ENCODE results near the gene RTP4. TPM values are rescaled to one million over a fixed set of nuclear protein-coding genes. Genes with fewer than 3 reads are reported as not detected.
"Not testable (repeated sequence)": the region's sequence is repeated elsewhere in the genome, so short reads cannot be mapped to it uniquely, and the experiment has no call there.

RTP4 gene
- total RNA-seq, 2 donors from 2014 or later, result 0.63 TPM; not detected in 1

- Histone ChIP-seq H3K9me3 (no peaks in the 10 kb centered on the region), H3K4me3 (no peak overlapping the region), H3K36me3 (no peaks in the 10 kb centered on the region), H3K27me3 (replicated peaks; ENCODE audit: insufficient read depth) (no peaks in the 10 kb centered on the region), H3K27ac (no peak overlapping the region), H3K4me1 (ENCODE audit: control insufficient read depth in 1 of 2, low read depth in 2 of 2) (peaks cover 0 to 23% of the 10 kb centered on the region in 2 donors)
- DNase-seq (ENCODE audit: low spot score), result no peak
- no peak for ATAC-seq (ENCODE audit: insufficient number of reproducible peaks, low FRiP score, low read depth)
- no peak for TF ChIP-seq CTCF (IDR thresholded peaks at IDR 0.05)
Observed at GRCh38 chr3:187401856-187402255, 33.7 kb downstream of the RTP4 start.

GRCh38 chr3:187403768-187404288 lies 35.6 kb downstream of the RTP4 start:
- ATAC-seq (ENCODE audit: insufficient number of reproducible peaks, low FRiP score, low read depth) (peak; percentile 78), DNase-seq (ENCODE audit: low spot score) (peak; percentile 4)
- Histone ChIP-seq H3K4me3 (no peak overlapping the region), H3K27me3 (replicated peaks; ENCODE audit: insufficient read depth) (no peaks in the 10 kb centered on the region), H3K27ac (peak overlapping the region; percentile 16 to 25), H3K4me1 (ENCODE audit: control insufficient read depth in 1 of 2, low read depth in 2 of 2) (peaks cover 0 to 23% of the 10 kb centered on the region in 2 donors), H3K36me3 (no peaks in the 10 kb centered on the region), H3K9me3 (no peaks in the 10 kb centered on the region)
- TF ChIP-seq CTCF (IDR thresholded peaks at IDR 0.05), result no peak

GRCh38 chr3:187406927-187407326 lies 38.7 kb downstream of the RTP4 start:
- peaks cover 0 to 23% of the 10 kb centered on the region in 2 donors for H3K4me1 ChIP-seq (ENCODE audit: control insufficient read depth in 1 of 2, low read depth in 2 of 2)
- no peak overlapping the region for H3K27ac ChIP-seq
- no peak overlapping the region for H3K4me3 ChIP-seq
- H3K9me3 ChIP-seq, result no peaks in the 10 kb centered on the region
- DNase-seq (ENCODE audit: low spot score) (no peak), ATAC-seq (ENCODE audit: insufficient number of reproducible peaks, low FRiP score, low read depth) (no peak)
- no peak for TF ChIP-seq CTCF (IDR thresholded peaks at IDR 0.05)
- H3K27me3 ChIP-seq (replicated peaks; ENCODE audit: insufficient read depth), result no peaks in the 10 kb centered on the region
- no peaks in the 10 kb centered on the region for H3K36me3 ChIP-seq

GRCh38 chr3:187411991-187412781 lies 44.0 kb downstream of the RTP4 start:
- H3K4me1 ChIP-seq (ENCODE audit: control insufficient read depth in 1 of 2, low read depth in 2 of 2); H3K36me3 ChIP-seq; H3K4me3 ChIP-seq; H3K27ac ChIP-seq; H3K27me3 ChIP-seq (replicated peaks; ENCODE audit: insufficient read depth); ATAC-seq (ENCODE audit: insufficient number of reproducible peaks, low FRiP score, low read depth); DNase-seq (ENCODE audit: low spot score); H3K9me3 ChIP-seq: not testable (repeated sequence)

Other genes starting within 250 kb of the RTP4 start
- gene RPL39L, start 228.9 kb upstream of the RTP4 start, total RNA-seq, result 10 to 100 TPM; 20.0 to 23.1 TPM
- under 1 TPM in 1 of 2 donors, not detected in 1; 0.27 TPM for gene RTP1, start 170.9 kb upstream of the RTP4 start, total RNA-seq
- 1 to 10 TPM; 1.9 to 2.6 TPM for gene MASP1, start 76.6 kb upstream of the RTP4 start, total RNA-seq